Prostate gland (tissue), 2 donors: ENCODE measurements around the gene COA5. TPM values are rescaled to one million over a fixed set of nuclear protein-coding genes. Genes with fewer than 3 reads are reported as not detected.

Source experiments
- DNase-seq: peaks from one replicate; pipeline ENCODE4 v3.0.0-alpha.2; 2019; ENCODE audit warnings: low spot score
- H3K27ac ChIP-seq, 2 donors: fragments of 200-600 bp; sonication (generic); 2 replicates each; pipeline ENCODE4 v1.5.1; 2017 to 2019
- H3K27me3 ChIP-seq: fragments of 200-600 bp; sonication (generic); replicated peaks from 2 replicates; pipeline ENCODE4 v1.5.1; 2019; ENCODE audit not compliant: insufficient read depth
- H3K36me3 ChIP-seq, 2 donors: fragments of 200-600 bp; sonication (generic); 1 replicate in 1 of 2; 2 replicates in 1 of 2; pipeline versions ENCODE4 v1.5.1 to v1.8.1; 2017 to 2019
- H3K4me1 ChIP-seq: fragments of 200-600 bp; sonication (generic); replicated peaks from 2 replicates; pipeline ENCODE4 v1.5.1; 2019
- H3K4me3 ChIP-seq, 2 donors: fragments of 200-600 bp; sonication (generic); 2 replicates each; pipeline ENCODE4 v1.5.1; 2017 to 2019
- H3K9me3 ChIP-seq: fragments of 200-600 bp; sonication (generic); 2 replicates; pipeline ENCODE4 v1.5.1; 2017
- POLR2A ChIP-seq: fragments of 450-650 bp; IDR thresholded peaks from one replicate; pipeline ENCODE4 v1.6.1; 2016; ENCODE audit warnings: antibody characterized with exemption, mild to moderate bottlenecking
- POLR2AphosphoS5 ChIP-seq: sonication (generic); formaldehyde crosslinking; IDR thresholded peaks from one replicate; pipeline ENCODE4 v1.6.1; 2017; ENCODE audit warnings: antibody characterized with exemption
- whole genome bisulfite sequencing: methylation state at CpG from one replicate; pipeline ENCODE4 v1.1.5; 2018; 5-methylcytosine and 5-hydroxymethylcytosine counted together
- intact Hi-C: fragments of 100-400 bp; cut with DNase I; formaldehyde crosslinking; loops from one replicate; pipeline ENCODE4 v1.14.2; 2022
- total RNA-seq, 2 donors: library from RNA; depleted of rRNA; stranded (reverse); fragments of >200 nt; gene quantifications; one replicate each; pipeline ENCODE4 v1.1.0, GENCODE V29; 2016
- TF ChIP-seq, protein P1 (sequence below), 4 experiments: fragments of 200-600 bp in 2 of 4; fragments of 450-650 bp in 2 of 4; sonication (generic) in 2 of 4; IDR thresholded peaks; 1 replicate in 3 of 4; 2 replicates in 1 of 4; pipeline ENCODE4 v1.5.1; 2016 to 2019; ENCODE audit warnings: antibody characterized with exemption in 4 of 4, mild to moderate bottlenecking in 2 of 4, moderate library complexity in 2 of 4

Gene COA5
- total RNA-seq, 2 donors from 2014 or later: 34.9 to 41.6 TPM

DNA sequence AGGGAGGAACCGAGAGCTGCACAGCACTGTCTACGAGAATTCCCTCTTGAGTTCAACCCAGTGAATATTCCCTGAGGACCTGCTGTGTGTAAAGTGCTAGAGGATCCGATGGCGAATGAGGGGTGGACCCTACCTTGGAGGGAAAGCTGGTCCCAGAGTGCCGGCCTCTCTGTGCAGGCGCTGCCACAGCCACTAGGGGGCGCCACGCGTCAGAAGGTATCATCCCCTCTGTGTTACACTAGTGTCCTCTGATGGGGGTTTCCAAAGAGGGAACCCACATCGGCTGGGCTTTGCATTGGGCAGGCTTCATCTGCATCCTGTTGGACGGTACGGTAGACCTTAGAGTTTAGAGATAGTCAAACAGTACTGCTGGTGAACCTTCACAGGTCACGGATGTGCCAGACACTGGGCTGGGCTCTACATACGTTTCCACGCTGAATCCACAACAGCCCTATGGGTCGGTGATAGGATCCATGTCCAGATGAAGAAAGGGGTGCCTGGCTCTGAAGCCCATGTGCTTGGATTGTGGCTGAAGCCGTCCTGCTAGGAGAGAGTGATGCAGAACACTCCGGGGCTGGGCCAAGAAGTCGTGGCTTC is 39.0 kb downstream of the COA5 start:
- Histone ChIP-seq H3K9me3 (no peaks in the 10 kb centered on the region), H3K4me1 (no peaks in the 10 kb centered on the region), H3K27me3 (no peaks in the 10 kb centered on the region), H3K36me3 (peaks cover 0 to 8% of the 10 kb centered on the region in 2 donors), H3K4me3 (no peak overlapping the region), H3K27ac (no peak overlapping the region)
- TF ChIP-seq POLR2A: no peak
- TF ChIP-seq, protein P1, sequence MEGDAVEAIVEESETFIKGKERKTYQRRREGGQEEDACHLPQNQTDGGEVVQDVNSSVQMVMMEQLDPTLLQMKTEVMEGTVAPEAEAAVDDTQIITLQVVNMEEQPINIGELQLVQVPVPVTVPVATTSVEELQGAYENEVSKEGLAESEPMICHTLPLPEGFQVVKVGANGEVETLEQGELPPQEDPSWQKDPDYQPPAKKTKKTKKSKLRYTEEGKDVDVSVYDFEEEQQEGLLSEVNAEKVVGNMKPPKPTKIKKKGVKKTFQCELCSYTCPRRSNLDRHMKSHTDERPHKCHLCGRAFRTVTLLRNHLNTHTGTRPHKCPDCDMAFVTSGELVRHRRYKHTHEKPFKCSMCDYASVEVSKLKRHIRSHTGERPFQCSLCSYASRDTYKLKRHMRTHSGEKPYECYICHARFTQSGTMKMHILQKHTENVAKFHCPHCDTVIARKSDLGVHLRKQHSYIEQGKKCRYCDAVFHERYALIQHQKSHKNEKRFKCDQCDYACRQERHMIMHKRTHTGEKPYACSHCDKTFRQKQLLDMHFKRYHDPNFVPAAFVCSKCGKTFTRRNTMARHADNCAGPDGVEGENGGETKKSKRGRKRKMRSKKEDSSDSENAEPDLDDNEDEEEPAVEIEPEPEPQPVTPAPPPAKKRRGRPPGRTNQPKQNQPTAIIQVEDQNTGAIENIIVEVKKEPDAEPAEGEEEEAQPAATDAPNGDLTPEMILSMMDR (IDR thresholded peaks at IDR 0.05): peak; percentile 45 to 58 (median 54)
- 77% methylated on average over 19 of the region's 19 CpGs for WGBS
- no peak for DNase-seq
- intact Hi-C loops: no loop called here

- intact Hi-C loops: no loop called here
- Histone ChIP-seq H3K9me3 (no peaks in the 10 kb centered on the region), H3K27me3 (no peaks in the 10 kb centered on the region), H3K27ac (no peak overlapping the region), H3K36me3 (peaks cover 0 to 17% of the 10 kb centered on the region in 2 donors), H3K4me3 (no peak overlapping the region), H3K4me1 (no peaks in the 10 kb centered on the region)
- TF ChIP-seq, protein P1 (IDR thresholded peaks at IDR 0.05): no peak
- TF ChIP-seq POLR2AphosphoS5 (no peak), POLR2A (no peak)
- DNase-seq: no peak
- 52% methylated on average over 10 of the region's 11 CpGs for WGBS
Measured at GRCh38 chr2:98568161-98568956, 40.0 kb downstream of the COA5 start.

GRCh38 chr2:98565941-98566340 is 42.4 kb downstream of the COA5 start:
- Histone ChIP-seq H3K9me3 (no peaks in the 10 kb centered on the region), H3K27ac (no peak overlapping the region), H3K4me1 (no peaks in the 10 kb centered on the region), H3K4me3 (no peak overlapping the region), H3K36me3 (peaks cover 0 to 8% of the 10 kb centered on the region in 2 donors), H3K27me3 (no peaks in the 10 kb centered on the region)
- 96% methylated on average over 19 of the region's 19 CpGs for WGBS
- no peak for TF ChIP-seq POLR2A
- no peak for TF ChIP-seq POLR2AphosphoS5
- TF ChIP-seq, protein P1 (IDR thresholded peaks at IDR 0.05): no peak
- intact Hi-C loops: no loop called here
- DNase-seq: no peak

GRCh38 chr2:98565286-98565860 is 42.9 kb downstream of the COA5 start:
- Histone ChIP-seq H3K27me3 (no peaks in the 10 kb centered on the region), H3K9me3 (no peaks in the 10 kb centered on the region), H3K27ac (no peak overlapping the region), H3K36me3 (peaks cover 0 to 8% of the 10 kb centered on the region in 2 donors), H3K4me3 (no peak overlapping the region), H3K4me1 (no peaks in the 10 kb centered on the region)
- intact Hi-C loops: no loop called here
- no peak for DNase-seq
- WGBS: 93% methylated on average over 9 of the region's 9 CpGs
- no peak for TF ChIP-seq POLR2AphosphoS5
- TF ChIP-seq POLR2A: no peak
- TF ChIP-seq, protein P1 (IDR thresholded peaks at IDR 0.05): no peak
